ENCODE measurements around the gene SNRNP27. TPM values are rescaled to one million over a fixed set of nuclear protein-coding genes. Genes with fewer than 3 reads are reported as not detected.

The SNRNP27 gene
- total RNA-seq, 1 donor from 2014 or later, result 88.6 TPM

DNA sequence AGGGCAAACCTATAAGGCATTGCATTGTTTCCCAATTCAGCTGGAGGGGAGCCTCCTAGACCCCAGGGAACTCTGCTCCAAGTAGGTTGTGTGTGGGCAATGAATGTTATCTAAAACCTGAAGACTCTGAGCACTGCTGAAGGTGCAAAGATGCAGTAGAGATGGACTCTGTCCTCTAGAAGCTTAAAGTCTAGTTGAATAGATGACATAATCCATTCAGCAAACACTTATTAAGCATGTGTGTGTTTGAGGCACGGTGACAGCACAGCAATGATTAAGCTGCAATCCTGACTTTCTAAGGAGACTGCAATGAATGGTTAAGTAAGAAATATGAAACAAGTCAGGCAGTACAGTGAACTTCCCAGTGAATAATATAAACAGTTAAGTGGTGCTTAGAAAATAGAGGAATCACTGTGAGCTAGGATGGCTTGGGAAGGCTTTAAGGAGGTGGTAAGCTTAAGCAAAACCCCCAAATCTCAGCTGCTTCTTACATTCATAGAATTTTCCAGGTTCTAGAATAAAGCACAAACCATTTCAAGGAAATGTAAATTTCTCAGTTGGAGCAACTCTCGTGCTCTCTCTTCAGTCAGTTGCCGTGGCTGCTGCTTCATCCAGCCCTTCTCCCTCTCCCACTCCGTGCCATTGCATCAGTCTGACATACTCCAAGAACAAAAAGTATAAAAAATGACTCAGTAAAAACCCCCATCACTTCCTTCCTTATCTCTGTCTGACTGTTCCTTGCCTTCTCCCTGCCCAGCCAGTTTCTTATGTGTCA lies 40.3 kb downstream of the SNRNP27 start:
- TF ChIP-seq CTCF (conservative IDR thresholded peaks at IDR 0.05; ENCODE audit: low read depth, low read length), result no peak
- no peak overlapping the region for H3K4me3 ChIP-seq (ENCODE audit: low read depth, low read length)
- DNase-seq (ENCODE audit: low read depth), result no peak

GRCh38 chr2:69934614-69934908 lies 40.8 kb downstream of the SNRNP27 start:
- no peak overlapping the region for H3K4me3 ChIP-seq (ENCODE audit: low read depth, low read length)
- no peak for TF ChIP-seq CTCF (conservative IDR thresholded peaks at IDR 0.05; ENCODE audit: low read depth, low read length)
- DNase-seq (ENCODE audit: low read depth), result no peak

DNA sequence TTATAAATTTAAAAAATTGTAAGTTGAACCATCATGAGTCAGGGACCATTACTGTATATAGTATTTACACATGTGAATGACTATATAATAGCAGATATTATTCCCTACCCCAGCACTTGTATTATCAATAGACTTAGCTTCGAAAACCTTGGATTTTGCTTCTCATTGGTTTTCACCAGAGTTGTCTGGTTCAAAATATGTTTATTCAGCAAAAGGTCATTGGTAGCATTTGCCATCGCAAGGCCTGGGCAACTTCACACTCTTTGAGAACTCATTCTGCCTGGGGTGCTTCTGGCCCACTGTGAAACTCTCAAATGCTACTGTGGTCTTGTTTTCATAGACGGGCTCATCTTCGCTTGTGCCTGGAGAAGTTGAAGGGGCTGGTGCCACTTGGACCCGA lies 41.3 kb downstream of the SNRNP27 start:
- no peak for TF ChIP-seq CTCF (conservative IDR thresholded peaks at IDR 0.05; ENCODE audit: low read depth, low read length)
- no peak for DNase-seq (ENCODE audit: low read depth)
- H3K4me3 ChIP-seq (ENCODE audit: low read depth, low read length), result no peak overlapping the region

DNA sequence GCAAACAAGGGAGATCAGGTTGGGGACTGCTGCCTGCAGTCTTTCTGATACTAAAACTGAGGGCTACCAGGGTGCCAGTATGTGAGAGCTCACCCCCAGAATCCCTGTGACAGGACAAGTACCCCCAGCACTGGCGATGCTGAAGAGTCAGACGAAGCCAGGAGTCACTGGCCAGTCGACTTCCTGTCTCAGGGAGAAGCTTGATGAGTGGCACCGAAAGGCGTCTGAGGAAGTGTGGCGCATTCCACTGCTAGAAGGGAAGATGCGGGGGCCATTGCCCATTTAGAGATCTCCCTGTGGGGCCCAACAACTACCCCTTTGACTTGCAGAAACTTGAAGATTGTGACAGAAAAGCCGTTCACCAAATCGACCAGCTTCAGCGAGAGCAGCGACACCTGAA lies 43.1 kb downstream of the SNRNP27 start:
- no peak for TF ChIP-seq CTCF (conservative IDR thresholded peaks at IDR 0.05; ENCODE audit: low read depth, low read length)

DNA sequence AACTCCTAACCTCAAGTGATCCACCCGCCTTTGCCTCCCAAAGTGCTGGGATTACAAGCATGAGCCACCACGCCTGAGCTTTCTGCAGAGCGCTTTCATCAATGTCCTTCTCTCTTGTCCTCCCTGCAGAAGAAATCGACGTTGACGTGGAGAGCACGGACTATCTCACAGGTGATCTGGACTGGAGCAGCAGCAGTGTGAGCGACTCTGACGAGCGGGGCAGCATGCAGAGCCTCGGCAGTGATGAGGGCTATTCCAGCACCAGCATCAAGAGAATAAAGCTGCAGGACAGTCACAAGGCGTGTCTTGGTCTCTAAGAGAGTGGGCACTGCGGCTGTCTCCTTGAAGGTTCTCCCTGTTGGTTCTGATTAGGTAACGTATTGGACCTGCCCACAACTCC lies 44.2 kb downstream of the SNRNP27 start:
- no peak overlapping the region for H3K4me3 ChIP-seq (ENCODE audit: low read depth, low read length)
- TF ChIP-seq CTCF (conservative IDR thresholded peaks at IDR 0.05; ENCODE audit: low read depth, low read length), result no peak
- no peak for DNase-seq (ENCODE audit: low read depth)

More for the DNA sequence above, 43.1 kb downstream of the SNRNP27 start:
- no peak overlapping the region for H3K4me3 ChIP-seq (ENCODE audit: low read depth, low read length)
- DNase-seq (ENCODE audit: low read depth), result no peak

DNA sequence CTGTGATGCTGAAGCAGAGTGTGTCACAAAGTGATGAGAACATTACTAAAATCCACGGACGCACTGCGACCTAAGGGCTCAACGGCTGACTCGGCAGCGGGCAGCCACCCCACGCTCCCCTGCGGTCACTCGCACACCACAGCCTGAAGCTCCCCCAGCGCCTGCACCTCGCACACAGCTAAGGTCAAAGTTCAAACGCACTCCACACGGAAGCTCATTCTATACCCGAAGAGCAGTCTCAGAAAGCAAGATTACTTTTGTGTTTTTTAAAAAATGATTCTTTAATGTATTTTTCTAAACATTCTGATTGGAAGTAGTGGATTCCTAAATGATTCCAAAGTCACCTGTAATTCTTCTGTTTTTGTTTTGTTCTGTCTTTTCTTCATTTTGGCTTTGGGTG lies 46.0 kb downstream of the SNRNP27 start:
- no peak for TF ChIP-seq CTCF (conservative IDR thresholded peaks at IDR 0.05; ENCODE audit: low read depth, low read length)
- no peak overlapping the region for H3K4me3 ChIP-seq (ENCODE audit: low read depth, low read length)

DNA sequence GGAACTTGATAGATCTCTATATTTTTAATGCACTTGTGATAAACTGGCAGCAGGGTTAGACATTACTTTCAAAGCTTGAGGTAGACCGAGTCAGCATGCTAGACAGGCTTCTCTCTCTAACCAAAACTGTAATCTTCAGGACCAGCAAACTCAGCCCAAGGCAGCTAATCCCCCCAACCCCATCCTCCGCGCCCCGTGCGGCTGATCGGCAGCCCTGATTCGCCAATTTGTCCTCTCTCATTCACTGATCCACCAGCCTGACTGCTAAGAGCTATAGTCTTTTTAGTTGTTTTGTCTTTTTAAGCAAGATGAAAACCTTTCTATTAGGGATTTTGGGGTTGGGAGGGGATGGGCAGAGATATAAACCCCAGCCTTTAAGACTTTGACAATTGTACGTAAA lies 46.9 kb downstream of the SNRNP27 start:
- no peak for DNase-seq (ENCODE audit: low read depth)
- no peak for TF ChIP-seq CTCF (conservative IDR thresholded peaks at IDR 0.05; ENCODE audit: low read depth, low read length)
- no peak overlapping the region for H3K4me3 ChIP-seq (ENCODE audit: low read depth, low read length)

More for the DNA sequence above, 46.0 kb downstream of the SNRNP27 start:
- DNase-seq (ENCODE audit: low read depth), result no peak
